GM06990 (cell line): ENCODE results near the gene TRIP4.
"Not testable (repeated sequence)": the region's sequence is repeated elsewhere in the genome, so short reads cannot be mapped to it uniquely, and the experiment has no call there.

Source experiments
- DNase-seq: peaks from one replicate; pipeline ENCODE4 v3.0.0-alpha.2; 2011; ENCODE audit not compliant: insufficient read length; ENCODE audit errors: extremely low read depth
- H3K27me3 ChIP-seq: replicated peaks from 2 replicates; pipeline ENCODE4 v1.6.0; 2011; ENCODE audit warnings: low read length; ENCODE audit not compliant: control insufficient read depth, insufficient read depth
- H3K36me3 ChIP-seq: 2 replicates; pipeline ENCODE4 v1.5.1; 2011; ENCODE audit warnings: low read length; ENCODE audit not compliant: control insufficient read depth, insufficient read depth
- H3K4me3 ChIP-seq: replicated peaks from 2 replicates; pipeline ENCODE4 v1.5.1; 2011; ENCODE audit warnings: low read depth, mild to moderate bottlenecking, control low read depth, low read length
- TF ChIP-seq, protein P1 (sequence below): IDR thresholded peaks from 2 replicates; pipeline ENCODE4 v1.5.1; 2011; ENCODE audit warnings: low read length, control low read depth, mild to moderate bottlenecking, inconsistent platforms; ENCODE audit not compliant: insufficient read depth, poor library complexity, severe bottlenecking

TRIP4 gene

DNA sequence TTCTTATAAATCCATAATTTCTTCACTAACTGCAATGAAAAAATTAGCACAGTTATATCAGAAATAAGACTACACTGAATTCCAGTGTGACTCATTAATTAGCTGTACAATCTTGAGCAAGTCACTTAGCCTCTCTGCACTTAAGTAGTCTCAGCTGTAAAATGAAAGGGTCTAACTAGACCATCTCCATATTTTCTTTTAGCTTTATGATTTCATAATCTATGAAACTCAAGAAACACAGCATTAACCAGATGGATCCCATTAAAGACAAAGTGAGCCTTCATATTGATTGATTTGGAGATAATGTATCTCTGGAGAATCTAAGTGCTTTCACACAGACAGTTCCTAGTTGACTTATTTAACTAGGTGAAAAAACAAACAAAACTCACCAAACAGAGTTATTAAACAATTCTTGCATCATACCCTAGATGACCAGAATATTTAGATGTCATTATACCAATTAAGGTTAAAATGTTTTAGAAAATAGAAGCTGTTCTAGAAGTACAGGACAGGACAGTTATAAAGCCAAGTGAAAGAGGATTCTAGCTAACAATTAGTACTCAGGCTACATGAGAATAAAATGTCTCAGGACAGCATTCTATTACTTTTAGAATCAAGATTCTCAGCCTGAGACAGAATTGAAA, 42.9 kb upstream of the TRIP4 start:
- TF ChIP-seq, protein P1, sequence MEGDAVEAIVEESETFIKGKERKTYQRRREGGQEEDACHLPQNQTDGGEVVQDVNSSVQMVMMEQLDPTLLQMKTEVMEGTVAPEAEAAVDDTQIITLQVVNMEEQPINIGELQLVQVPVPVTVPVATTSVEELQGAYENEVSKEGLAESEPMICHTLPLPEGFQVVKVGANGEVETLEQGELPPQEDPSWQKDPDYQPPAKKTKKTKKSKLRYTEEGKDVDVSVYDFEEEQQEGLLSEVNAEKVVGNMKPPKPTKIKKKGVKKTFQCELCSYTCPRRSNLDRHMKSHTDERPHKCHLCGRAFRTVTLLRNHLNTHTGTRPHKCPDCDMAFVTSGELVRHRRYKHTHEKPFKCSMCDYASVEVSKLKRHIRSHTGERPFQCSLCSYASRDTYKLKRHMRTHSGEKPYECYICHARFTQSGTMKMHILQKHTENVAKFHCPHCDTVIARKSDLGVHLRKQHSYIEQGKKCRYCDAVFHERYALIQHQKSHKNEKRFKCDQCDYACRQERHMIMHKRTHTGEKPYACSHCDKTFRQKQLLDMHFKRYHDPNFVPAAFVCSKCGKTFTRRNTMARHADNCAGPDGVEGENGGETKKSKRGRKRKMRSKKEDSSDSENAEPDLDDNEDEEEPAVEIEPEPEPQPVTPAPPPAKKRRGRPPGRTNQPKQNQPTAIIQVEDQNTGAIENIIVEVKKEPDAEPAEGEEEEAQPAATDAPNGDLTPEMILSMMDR = no peak
- Histone ChIP-seq H3K36me3 (peaks cover 3% of the 10 kb centered on the region), H3K4me3 (no peak overlapping the region), H3K27me3 (no peaks in the 10 kb centered on the region)
- no peak for DNase-seq

DNA sequence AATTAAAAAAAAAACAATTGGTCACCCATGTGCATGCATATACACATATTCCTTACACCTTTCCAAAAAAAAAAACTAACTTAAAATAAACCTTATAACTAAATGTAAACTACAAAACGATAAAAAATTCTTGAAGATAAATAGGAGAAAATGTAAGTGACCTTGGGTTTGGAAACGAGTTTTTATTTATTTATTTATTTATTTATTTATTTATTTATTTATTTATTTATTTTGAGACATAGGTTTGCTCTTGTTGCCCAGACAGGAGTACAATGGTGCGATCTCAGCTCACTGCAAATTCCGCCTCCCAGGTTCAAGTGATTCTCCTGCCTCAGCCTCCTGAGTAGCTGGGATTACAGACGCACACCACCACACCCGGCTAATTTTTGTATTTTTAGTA, 41.4 kb upstream of the TRIP4 start:
- H3K36me3 ChIP-seq, H3K27me3 ChIP-seq, DNase-seq, H3K4me3 ChIP-seq: not testable (repeated sequence)

DNA sequence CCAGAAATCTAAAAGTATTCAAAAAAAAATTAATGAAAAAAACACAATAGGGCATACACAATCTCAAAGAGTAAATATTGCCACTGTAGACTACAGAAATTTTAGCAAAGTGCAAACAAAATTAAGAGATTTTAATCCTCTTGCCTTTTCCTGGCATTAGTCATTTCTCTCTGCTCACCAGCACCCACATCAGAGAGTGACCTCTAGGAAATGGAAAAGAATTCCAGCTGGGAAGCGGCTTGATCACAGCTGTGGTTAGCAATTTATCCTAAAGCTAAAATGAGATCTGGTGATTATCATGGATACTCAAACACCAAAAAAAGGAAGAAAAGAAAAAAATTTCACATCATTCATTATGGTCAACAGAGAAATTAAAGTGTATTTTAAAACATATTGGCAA, 39.2 kb upstream of the TRIP4 start:
- DNase-seq = no peak
- TF ChIP-seq, protein P1 = no peak
- Histone ChIP-seq H3K27me3 (no peaks in the 10 kb centered on the region), H3K36me3 (no peaks in the 10 kb centered on the region; the same call in 1 of the 2 replicates), H3K4me3 (no peak overlapping the region)

DNA sequence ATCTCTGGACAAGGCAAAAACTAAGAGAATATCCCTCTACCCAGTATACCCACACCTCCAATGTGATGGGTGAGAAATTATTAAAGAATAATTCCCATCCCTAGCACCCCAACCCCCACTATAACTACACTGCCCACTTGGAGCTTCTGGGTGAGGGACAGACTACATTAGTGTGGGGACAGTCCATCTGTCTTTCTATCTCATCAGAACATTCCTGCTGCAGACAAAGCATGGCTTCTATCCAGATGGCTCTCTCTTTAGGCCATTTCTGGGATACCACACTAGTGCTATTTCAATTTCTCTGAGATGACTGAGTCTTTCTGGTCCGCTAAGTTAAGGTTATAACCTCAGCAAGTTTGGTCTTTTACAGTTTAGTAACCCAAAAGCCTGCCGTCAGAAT, 38.3 kb upstream of the TRIP4 start:
- H3K4me3 ChIP-seq = no peak overlapping the region
- no peaks in the 10 kb centered on the region for H3K27me3 ChIP-seq
- TF ChIP-seq, protein P1 = no peak
- H3K36me3 ChIP-seq = no peaks in the 10 kb centered on the region; the same call in 1 of the 2 replicates
- DNase-seq = no peak

DNA sequence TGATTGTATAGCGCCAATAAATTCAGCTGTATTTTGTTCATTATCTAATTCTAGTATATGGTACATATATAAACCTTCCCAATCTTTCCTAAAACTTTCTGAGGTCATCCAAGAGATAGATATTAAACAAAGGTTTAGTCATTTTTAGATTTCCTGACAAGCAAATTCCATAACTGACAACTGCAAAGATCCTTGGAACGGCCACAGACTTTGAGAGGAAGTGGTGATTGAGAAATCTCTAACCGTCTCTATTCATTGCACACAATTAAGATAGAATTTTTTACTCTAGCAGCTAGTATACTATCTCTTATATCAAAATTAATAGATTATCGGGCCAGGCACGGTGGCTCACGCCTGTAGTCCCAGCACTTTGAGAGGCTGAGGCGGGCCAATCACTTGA, 36.4 kb upstream of the TRIP4 start:
- no peak overlapping the region for H3K4me3 ChIP-seq
- no peak for DNase-seq
- no peaks in the 10 kb centered on the region for H3K27me3 ChIP-seq
- TF ChIP-seq, protein P1 = no peak
- H3K36me3 ChIP-seq = no peaks in the 10 kb centered on the region; the same call in 1 of the 2 replicates

DNA sequence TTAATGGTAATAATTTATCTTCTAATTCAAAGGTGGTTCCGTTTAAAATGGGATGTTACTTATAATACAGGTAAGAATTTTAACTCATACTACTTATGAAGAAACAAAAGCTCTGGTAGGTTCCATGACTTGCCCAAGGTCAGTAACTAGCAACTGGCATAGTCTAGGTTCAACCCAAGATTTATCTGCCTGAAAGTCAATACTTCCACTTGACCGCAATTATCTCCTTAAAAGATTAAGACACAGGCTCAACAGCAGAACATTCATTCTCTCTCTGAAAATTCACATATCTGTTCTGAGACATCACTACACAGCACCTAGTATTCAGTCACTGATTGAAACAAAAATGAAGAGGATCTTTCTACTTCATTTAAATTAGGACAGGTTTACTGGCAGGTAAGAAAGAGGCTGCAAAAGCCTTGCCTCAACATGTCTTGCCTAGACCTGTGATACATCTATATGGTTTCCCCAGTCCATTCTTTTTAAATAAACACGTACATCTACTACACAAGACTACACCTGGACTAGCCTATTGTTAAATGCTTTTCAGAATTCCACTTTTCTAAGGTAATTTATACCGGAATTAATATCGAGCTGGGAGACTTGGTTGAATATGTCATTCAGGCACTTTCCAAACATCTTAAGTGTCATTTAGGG, 32.8 kb upstream of the TRIP4 start:
- peak overlapping the region; percentile 93 for H3K4me3 ChIP-seq
- no peak for DNase-seq
- H3K36me3 ChIP-seq = no peaks in the 10 kb centered on the region
- H3K27me3 ChIP-seq = no peaks in the 10 kb centered on the region
- TF ChIP-seq, protein P1 = no peak
